Measurements from ENCODE around the gene PYGM. TPM values are rescaled to one million over a fixed set of nuclear protein-coding genes. Genes with fewer than 3 reads are reported as not detected.

PYGM gene
- total and polyA plus RNA-seq, 2 of the 13 experiments (the other 11 are each of a cell fraction or from before 2014, with no cell fraction given): 0.11 to 0.12 TPM

DNA sequence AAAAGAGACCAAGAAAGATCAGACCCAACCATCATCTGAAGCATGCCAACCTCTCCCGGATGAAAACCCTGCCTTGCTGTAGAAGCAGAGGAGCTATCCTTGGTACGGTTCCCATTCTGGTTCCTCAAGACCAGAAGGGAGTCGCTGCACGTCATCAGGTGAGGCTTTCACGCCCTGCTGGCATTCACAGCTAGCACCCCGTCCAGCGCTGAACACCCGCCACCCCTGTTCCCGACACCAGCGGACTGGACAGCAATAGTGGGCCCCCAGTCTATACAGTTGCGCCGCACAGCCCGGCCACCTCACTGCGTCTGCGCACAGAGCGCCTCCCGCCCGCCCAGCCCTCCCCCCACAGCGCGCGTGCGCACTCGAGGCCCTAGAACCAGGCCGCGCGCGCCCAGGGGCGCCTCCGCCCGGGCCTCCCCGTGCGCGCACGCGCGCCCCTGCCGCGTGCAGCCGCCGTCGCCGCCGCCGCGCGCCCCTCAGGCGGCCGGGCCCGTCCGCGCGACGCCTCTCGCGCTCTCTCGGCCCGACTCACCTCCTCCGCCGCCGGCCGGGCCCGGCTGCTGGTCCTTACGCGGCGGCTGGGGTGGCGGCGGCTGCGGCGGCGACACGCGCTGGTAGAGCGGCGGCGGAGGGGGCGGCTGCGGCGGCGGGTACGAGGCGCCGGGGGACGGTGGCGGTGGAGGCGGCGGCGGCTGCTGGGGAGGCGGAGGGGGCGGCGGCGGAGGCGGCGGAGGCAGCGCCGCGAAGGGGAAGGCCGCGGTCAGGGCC, 17.9 kb upstream of the PYGM start (continued):
- TF ChIP-seq ARID4A (CRISPR knock-in tag; IDR thresholded peaks at IDR 0.05; ENCODE audit: borderline replicate concordance) (0 out of 2 replicates have a peak, but pooled peaks have one; percentile 34), ZNF121 (CRISPR knock-in tag; IDR thresholded peaks at IDR 0.05) (peak; percentile 62; the same call in 1 of the 2 replicates), ZNF556 (CRISPR knock-in tag; IDR thresholded peaks at IDR 0.05; ENCODE audit: borderline replicate concordance) (no peak), NKX3-1 (CRISPR knock-in tag; IDR thresholded peaks at IDR 0.05) (no peak), SAP130 (CRISPR knock-in tag; IDR thresholded peaks at IDR 0.05; ENCODE audit: low read depth) (peak; percentile 48; the same call in 1 of the 2 replicates), MAZ (IDR thresholded peaks at IDR 0.05; ENCODE audit: borderline replicate concordance, low read depth, low read length) (0 out of 2 replicates have a peak, but pooled peaks have one; percentile 57), MAZ (CRISPR knock-in tag; IDR thresholded peaks at IDR 0.05; ENCODE audit: low read depth) (no peak), NRL (CRISPR knock-in tag; IDR thresholded peaks at IDR 0.05; ENCODE audit: borderline replicate concordance) (peak; percentile 54; the same call in 1 of the 2 replicates), YEATS2 (CRISPR knock-in tag; IDR thresholded peaks at IDR 0.05; ENCODE audit: borderline replicate concordance) (no peak), SMAD9 (CRISPR knock-in tag; IDR thresholded peaks at IDR 0.05) (0 out of 2 replicates have a peak, but pooled peaks have one; percentile 32)
- TF ChIP-seq, protein P1, sequence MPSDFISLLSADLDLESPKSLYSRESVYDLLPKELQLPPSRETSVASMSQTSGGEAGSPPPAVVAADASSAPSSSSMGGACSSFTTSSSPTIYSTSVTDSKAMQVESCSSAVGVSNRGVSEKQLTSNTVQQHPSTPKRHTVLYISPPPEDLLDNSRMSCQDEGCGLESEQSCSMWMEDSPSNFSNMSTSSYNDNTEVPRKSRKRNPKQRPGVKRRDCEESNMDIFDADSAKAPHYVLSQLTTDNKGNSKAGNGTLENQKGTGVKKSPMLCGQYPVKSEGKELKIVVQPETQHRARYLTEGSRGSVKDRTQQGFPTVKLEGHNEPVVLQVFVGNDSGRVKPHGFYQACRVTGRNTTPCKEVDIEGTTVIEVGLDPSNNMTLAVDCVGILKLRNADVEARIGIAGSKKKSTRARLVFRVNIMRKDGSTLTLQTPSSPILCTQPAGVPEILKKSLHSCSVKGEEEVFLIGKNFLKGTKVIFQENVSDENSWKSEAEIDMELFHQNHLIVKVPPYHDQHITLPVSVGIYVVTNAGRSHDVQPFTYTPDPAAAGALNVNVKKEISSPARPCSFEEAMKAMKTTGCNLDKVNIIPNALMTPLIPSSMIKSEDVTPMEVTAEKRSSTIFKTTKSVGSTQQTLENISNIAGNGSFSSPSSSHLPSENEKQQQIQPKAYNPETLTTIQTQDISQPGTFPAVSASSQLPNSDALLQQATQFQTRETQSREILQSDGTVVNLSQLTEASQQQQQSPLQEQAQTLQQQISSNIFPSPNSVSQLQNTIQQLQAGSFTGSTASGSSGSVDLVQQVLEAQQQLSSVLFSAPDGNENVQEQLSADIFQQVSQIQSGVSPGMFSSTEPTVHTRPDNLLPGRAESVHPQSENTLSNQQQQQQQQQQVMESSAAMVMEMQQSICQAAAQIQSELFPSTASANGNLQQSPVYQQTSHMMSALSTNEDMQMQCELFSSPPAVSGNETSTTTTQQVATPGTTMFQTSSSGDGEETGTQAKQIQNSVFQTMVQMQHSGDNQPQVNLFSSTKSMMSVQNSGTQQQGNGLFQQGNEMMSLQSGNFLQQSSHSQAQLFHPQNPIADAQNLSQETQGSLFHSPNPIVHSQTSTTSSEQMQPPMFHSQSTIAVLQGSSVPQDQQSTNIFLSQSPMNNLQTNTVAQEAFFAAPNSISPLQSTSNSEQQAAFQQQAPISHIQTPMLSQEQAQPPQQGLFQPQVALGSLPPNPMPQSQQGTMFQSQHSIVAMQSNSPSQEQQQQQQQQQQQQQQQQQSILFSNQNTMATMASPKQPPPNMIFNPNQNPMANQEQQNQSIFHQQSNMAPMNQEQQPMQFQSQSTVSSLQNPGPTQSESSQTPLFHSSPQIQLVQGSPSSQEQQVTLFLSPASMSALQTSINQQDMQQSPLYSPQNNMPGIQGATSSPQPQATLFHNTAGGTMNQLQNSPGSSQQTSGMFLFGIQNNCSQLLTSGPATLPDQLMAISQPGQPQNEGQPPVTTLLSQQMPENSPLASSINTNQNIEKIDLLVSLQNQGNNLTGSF (CRISPR knock-in tag; IDR thresholded peaks at IDR 0.05): no peak
- TF ChIP-seq, protein P2, sequence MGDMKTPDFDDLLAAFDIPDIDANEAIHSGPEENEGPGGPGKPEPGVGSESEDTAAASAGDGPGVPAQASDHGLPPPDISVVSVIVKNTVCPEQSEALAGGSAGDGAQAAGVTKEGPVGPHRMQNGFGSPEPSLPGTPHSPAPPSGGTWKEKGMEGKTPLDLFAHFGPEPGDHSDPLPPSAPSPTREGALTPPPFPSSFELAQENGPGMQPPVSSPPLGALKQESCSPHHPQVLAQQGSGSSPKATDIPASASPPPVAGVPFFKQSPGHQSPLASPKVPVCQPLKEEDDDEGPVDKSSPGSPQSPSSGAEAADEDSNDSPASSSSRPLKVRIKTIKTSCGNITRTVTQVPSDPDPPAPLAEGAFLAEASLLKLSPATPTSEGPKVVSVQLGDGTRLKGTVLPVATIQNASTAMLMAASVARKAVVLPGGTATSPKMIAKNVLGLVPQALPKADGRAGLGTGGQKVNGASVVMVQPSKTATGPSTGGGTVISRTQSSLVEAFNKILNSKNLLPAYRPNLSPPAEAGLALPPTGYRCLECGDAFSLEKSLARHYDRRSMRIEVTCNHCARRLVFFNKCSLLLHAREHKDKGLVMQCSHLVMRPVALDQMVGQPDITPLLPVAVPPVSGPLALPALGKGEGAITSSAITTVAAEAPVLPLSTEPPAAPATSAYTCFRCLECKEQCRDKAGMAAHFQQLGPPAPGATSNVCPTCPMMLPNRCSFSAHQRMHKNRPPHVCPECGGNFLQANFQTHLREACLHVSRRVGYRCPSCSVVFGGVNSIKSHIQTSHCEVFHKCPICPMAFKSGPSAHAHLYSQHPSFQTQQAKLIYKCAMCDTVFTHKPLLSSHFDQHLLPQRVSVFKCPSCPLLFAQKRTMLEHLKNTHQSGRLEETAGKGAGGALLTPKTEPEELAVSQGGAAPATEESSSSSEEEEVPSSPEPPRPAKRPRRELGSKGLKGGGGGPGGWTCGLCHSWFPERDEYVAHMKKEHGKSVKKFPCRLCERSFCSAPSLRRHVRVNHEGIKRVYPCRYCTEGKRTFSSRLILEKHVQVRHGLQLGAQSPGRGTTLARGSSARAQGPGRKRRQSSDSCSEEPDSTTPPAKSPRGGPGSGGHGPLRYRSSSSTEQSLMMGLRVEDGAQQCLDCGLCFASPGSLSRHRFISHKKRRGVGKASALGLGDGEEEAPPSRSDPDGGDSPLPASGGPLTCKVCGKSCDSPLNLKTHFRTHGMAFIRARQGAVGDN (CRISPR knock-in tag; IDR thresholded peaks at IDR 0.05): peak; percentile 39

Data from HepG2 (cell line).